Astrocyte (in vitro differentiated cells and primary cell): Measurements from ENCODE around the gene CAPNS1.

Experiments
- EZH2 ChIP-seq: IDR thresholded peaks from 2 replicates; pipeline ENCODE4 v1.6.1; 2012; ENCODE audit warnings: mild to moderate bottlenecking, low read length, inconsistent platforms; ENCODE audit not compliant: insufficient read depth
- TF ChIP-seq, protein P1 (sequence below): IDR thresholded peaks from 2 replicates; pipeline ENCODE4 v1.5.1; 2011; ENCODE audit warnings: low read depth, mild to moderate bottlenecking, inconsistent platforms, low read length, moderate library complexity; ENCODE audit not compliant: insufficient read depth

DNA sequence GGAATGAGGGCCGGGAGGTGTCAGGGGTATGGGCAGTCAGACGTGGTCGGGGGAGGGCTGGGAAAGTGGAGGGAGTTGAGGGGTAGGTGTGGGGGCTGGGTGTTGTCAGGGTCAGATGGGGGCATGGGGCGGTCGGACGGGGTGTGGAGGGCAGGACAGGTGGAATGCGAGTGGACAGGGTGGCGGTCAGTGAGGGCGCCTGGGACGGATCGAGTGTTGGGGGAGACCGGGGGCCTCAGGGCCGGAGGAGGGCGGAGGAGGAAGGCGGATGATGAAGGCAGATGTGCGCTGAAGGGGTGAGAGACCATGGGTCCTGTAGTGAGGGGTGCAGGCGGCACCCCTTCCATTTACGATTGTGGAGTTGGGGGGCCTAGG lies 18.9 kb upstream of the CAPNS1 start:
- no peak for TF ChIP-seq EZH2
- TF ChIP-seq, protein P1, sequence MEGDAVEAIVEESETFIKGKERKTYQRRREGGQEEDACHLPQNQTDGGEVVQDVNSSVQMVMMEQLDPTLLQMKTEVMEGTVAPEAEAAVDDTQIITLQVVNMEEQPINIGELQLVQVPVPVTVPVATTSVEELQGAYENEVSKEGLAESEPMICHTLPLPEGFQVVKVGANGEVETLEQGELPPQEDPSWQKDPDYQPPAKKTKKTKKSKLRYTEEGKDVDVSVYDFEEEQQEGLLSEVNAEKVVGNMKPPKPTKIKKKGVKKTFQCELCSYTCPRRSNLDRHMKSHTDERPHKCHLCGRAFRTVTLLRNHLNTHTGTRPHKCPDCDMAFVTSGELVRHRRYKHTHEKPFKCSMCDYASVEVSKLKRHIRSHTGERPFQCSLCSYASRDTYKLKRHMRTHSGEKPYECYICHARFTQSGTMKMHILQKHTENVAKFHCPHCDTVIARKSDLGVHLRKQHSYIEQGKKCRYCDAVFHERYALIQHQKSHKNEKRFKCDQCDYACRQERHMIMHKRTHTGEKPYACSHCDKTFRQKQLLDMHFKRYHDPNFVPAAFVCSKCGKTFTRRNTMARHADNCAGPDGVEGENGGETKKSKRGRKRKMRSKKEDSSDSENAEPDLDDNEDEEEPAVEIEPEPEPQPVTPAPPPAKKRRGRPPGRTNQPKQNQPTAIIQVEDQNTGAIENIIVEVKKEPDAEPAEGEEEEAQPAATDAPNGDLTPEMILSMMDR = no peak
